Glutamatergic neuron (in vitro differentiated cells): Measurements from ENCODE around the gene SYS1. TPM values are rescaled to one million over a fixed set of nuclear protein-coding genes. Genes with fewer than 3 reads are reported as not detected.

ENCODE experiments used
- DNase-seq: peaks from one replicate; pipeline ENCODE4 v3.0.0; 2022
- H3K27ac Mint-ChIP-seq: one replicate; pipeline ENCODE4 v1.8.0; 2020; ENCODE audit warnings: mild to moderate bottlenecking, mixed read lengths, inconsistent platforms; ENCODE audit not compliant: unreplicated experiment
- H3K27me3 Mint-ChIP-seq: one replicate; pipeline ENCODE4 v1.8.0; 2020; ENCODE audit warnings: mild to moderate bottlenecking, moderate library complexity, mixed read lengths, inconsistent platforms; ENCODE audit not compliant: unreplicated experiment
- H3K36me3 Mint-ChIP-seq: one replicate; pipeline ENCODE4 v1.8.0; 2020; ENCODE audit warnings: mild to moderate bottlenecking, mixed read lengths, inconsistent platforms; ENCODE audit not compliant: unreplicated experiment
- H3K4me1 Mint-ChIP-seq: one replicate; pipeline ENCODE4 v1.8.0; 2020; ENCODE audit warnings: mild to moderate bottlenecking, low read depth, mixed read lengths, inconsistent platforms; ENCODE audit not compliant: unreplicated experiment
- H3K4me3 Mint-ChIP-seq: one replicate; pipeline ENCODE4 v1.8.0; 2020; ENCODE audit warnings: mild to moderate bottlenecking, mixed read lengths, inconsistent platforms; ENCODE audit not compliant: unreplicated experiment
- H3K9me3 Mint-ChIP-seq: one replicate; pipeline ENCODE4 v1.8.0; 2020; ENCODE audit warnings: mild to moderate bottlenecking, moderate library complexity, mixed read lengths, inconsistent platforms; ENCODE audit not compliant: unreplicated experiment
- CTCF ChIP-seq: fragments of 200-600 bp; sonication (generic); IDR thresholded peaks from one replicate; pipeline ENCODE4 v1.5.0; 2021; ENCODE audit not compliant: partially characterized antibody, unreplicated experiment
- total RNA-seq: library from RNA; stranded (reverse); fragmentation: NEBNext Ultra II Directional; extraction: Animal tissue kit (Norgen Biotek cat#: 25700); gene quantifications from one replicate; pipeline ENCODE4 v1.2.1, GENCODE V29; 2021; ENCODE audit not compliant: unreplicated experiment

SYS1 gene
- total RNA-seq, 1 donor from 2014 or later = 17.7 TPM

DNA sequence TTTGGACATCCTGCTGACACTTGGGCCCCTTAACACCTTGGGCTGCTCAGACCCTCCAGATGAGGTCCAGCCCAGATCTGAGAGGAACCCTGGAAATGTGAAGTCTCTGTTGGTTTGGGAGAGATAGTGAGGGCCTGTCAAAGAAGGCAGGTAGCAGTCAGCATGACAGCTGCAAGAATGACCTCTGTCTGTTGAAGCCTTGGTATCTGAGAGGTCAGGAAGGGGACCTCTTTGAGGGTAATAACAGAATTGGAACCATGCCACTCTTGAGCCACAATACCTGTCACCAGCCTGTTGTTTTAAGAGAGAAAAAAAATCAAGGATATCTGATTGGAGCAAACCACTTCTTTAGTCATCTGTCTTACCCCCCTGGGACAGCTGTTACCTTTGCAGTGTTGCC, 4.2 kb downstream of the SYS1 start:
- no peak for TF ChIP-seq CTCF
- Mint-ChIP-seq H3K27me3 (peaks cover 4% of the 10 kb centered on the region), H3K9me3 (peaks cover 5% of the 10 kb centered on the region), H3K27ac (no peak overlapping the region), H3K4me3 (no peak overlapping the region), H3K4me1 (peaks cover 11% of the 10 kb centered on the region), H3K36me3 (no peaks in the 10 kb centered on the region)
- DNase-seq = no peak

GRCh38 chr20:45368221-45368980, 5.4 kb downstream of the SYS1 start:
- Mint-ChIP-seq H3K4me3 (no peak overlapping the region), H3K27ac (no peak overlapping the region), H3K27me3 (peaks cover 4% of the 10 kb centered on the region), H3K9me3 (no peaks in the 10 kb centered on the region), H3K4me1 (peaks cover 7% of the 10 kb centered on the region), H3K36me3 (no peaks in the 10 kb centered on the region)
- no peak for TF ChIP-seq CTCF
- no peak for DNase-seq

DNA sequence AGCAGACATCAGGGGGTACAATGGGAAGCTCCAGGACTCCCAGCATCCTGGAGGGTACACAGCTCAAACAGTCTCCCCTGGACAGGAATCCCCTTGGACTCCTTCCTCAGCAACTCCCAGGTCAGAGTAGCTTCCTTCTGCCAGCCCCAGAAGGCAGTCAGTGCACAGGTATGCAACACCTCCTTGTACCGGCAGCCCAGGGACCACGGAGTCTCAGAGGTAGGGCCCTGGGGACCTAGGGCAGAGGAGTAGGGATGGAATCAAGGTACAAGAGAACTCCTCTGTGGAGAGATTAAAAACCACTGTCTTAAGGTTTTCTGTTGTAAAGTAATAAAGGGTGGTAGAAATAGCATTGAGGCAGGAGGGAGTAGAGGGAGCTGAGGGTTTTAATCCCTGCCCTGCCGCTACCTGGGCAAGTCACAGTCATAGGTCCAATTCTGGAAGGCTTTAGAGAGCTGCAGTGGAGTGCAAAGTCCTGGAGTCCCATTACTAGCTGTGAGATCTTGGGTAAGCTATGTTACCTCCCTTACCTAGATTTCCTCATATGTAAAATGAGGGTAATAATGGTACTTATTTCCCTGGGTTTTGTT, 7.7 kb downstream of the SYS1 start:
- no peak overlapping the region for H3K27ac Mint-ChIP-seq
- TF ChIP-seq CTCF = no peak
- peaks cover 1% of the 10 kb centered on the region for H3K9me3 Mint-ChIP-seq
- no peak overlapping the region for H3K4me3 Mint-ChIP-seq
- no peaks in the 10 kb centered on the region for H3K4me1 Mint-ChIP-seq
- DNase-seq = no peak
- H3K27me3 Mint-ChIP-seq = peaks cover 4% of the 10 kb centered on the region
- H3K36me3 Mint-ChIP-seq = no peaks in the 10 kb centered on the region

DNA sequence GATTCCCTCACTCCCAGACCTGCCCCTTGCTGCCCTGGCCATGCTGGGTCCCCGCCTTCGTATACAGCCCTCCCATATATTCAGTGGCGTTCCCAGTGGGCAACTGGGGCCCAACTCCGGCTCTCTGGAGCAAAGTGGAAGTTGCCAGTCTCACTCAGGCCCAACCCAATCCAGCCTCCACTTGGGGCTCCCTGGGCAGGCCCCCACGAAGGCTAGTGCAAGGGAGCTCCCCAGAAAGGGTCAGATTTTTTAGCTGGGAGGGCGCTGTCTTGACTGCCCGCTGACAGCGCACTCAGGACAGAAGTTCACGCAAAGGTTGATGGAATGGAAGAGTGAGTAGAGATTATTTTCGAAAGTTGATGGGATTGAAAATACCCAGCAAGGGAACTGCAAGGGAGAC, 9.3 kb downstream of the SYS1 start:
- no peak for TF ChIP-seq CTCF
- no peak for DNase-seq
- Mint-ChIP-seq H3K27me3 (peaks cover 4% of the 10 kb centered on the region), H3K4me3 (no peak overlapping the region), H3K36me3 (no peaks in the 10 kb centered on the region), H3K27ac (no peak overlapping the region), H3K9me3 (peaks cover 1% of the 10 kb centered on the region), H3K4me1 (no peaks in the 10 kb centered on the region)

- no peak for DNase-seq
- no peak overlapping the region for H3K27ac Mint-ChIP-seq
- no peak for TF ChIP-seq CTCF
These were observed 9.8 kb downstream of the SYS1 start for GRCh38 chr20:45372646-45373352.

More at GRCh38 chr20:45372646-45373352, 9.8 kb downstream of the SYS1 start:
- H3K4me1 Mint-ChIP-seq = no peaks in the 10 kb centered on the region
- H3K9me3 Mint-ChIP-seq = peaks cover 1% of the 10 kb centered on the region
- H3K27me3 Mint-ChIP-seq = peaks cover 2% of the 10 kb centered on the region
- no peak overlapping the region for H3K4me3 Mint-ChIP-seq
- H3K36me3 Mint-ChIP-seq = no peaks in the 10 kb centered on the region
